Activated CD4-positive, alpha-beta T cell treated with anti-CD3 and anti-CD28 coated beads for 36 hours (primary cell): ENCODE measurements around the gene CHCHD6. TPM values are rescaled to one million over a fixed set of nuclear protein-coding genes. Genes with fewer than 3 reads are reported as not detected.

Source experiments
- ATAC-seq: fragments of 200-7000 bp; cut with Tn5 transposase; one replicate; pipeline ENCODE4 v1.10.0; 2021; ENCODE audit warnings: mild to moderate bottlenecking, moderate library complexity
- CTCF ChIA-PET: fragments of 350-600 bp; sonication (Branson Sonifier 250); formaldehyde crosslinking; loops from one replicate; lab custom pipeline; 2021; ENCODE audit warnings: antibody characterized with exemption; lab: Charles Lee
- POLR2A ChIA-PET: fragments of 350-600 bp; sonication (Branson Sonifier 250); formaldehyde crosslinking; loops from one replicate; lab custom pipeline; 2021; ENCODE audit warnings: antibody characterized with exemption, inconsistent platforms; lab: Charles Lee
- DNase-seq: peaks from one replicate; pipeline ENCODE4 v3.0.0-alpha.2; 2020
- H3K27ac Mint-ChIP-seq: one replicate; pipeline ENCODE4 v1.8.0; 2021; ENCODE audit warnings: mixed read lengths
- H3K27me3 Mint-ChIP-seq: one replicate; pipeline ENCODE4 v1.8.0; 2021; ENCODE audit warnings: mixed read lengths
- H3K36me3 Mint-ChIP-seq: one replicate; pipeline ENCODE4 v1.8.0; 2021; ENCODE audit warnings: low read depth, mixed read lengths
- H3K4me1 Mint-ChIP-seq: one replicate; pipeline ENCODE4 v1.8.0; 2021; ENCODE audit warnings: mixed read lengths
- H3K4me3 Mint-ChIP-seq: one replicate; pipeline ENCODE4 v1.8.0; 2021; ENCODE audit warnings: mild to moderate bottlenecking, moderate library complexity, mixed read lengths
- H3K9me3 Mint-ChIP-seq: one replicate; pipeline ENCODE4 v1.8.0; 2021; ENCODE audit warnings: low read depth, mixed read lengths
- intact Hi-C, 2 experiments: fragments of 100-400 bp; cut with DNase I in 1 of 2; cut with micrococcal nuclease in 1 of 2; formaldehyde crosslinking; loops; one replicate each; pipeline versions ENCODE4 v1.14.2 to v1.15.1; 2022 to 2024; cut with DNase I, micrococcal nuclease
- total RNA-seq, 2 experiments: library from RNA; stranded (reverse); gene quantifications; one replicate each; pipeline ENCODE4 v1.2.3, GENCODE V29; 2021

CHCHD6 gene
- total RNA-seq, 2 experiments from 2014 or later, result 17.1 to 17.7 TPM

DNA sequence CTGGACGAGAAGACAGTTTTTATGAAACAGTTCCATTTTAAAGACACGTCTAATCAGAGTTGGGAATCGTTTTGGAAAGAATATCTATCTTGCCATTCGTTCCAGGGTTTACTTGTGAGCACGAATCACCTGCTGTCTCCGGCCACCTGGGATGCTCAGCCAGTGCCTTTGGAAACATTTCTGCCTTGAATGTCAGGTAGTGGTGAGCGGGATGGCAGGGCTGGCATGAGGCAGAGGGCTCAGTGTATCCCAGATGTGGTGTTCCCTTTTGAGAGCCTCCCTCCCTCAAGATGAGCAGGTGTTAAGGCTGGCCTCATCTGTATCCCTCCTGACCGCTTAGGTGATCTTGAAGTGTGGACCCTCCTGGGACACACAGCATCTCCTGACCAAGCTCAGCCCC is 231.0 kb downstream of the CHCHD6 start:
- Mint-ChIP-seq H3K27me3 (no peaks in the 10 kb centered on the region), H3K4me1 (no peaks in the 10 kb centered on the region), H3K9me3 (no peaks in the 10 kb centered on the region), H3K4me3 (no peak overlapping the region), H3K36me3 (no peaks in the 10 kb centered on the region), H3K27ac (no peak overlapping the region)
- ChIA-PET CTCF (no interaction called here), POLR2A (no interaction called here)
- DNase-seq (no peak), ATAC-seq (no peak)
- intact Hi-C loops, result no loop called here

- ATAC-seq, result no peak
- intact Hi-C loops, result no loop called here
These were observed 231.9 kb downstream of the CHCHD6 start for GRCh38 chr3:126935756-126936509.

DNA sequence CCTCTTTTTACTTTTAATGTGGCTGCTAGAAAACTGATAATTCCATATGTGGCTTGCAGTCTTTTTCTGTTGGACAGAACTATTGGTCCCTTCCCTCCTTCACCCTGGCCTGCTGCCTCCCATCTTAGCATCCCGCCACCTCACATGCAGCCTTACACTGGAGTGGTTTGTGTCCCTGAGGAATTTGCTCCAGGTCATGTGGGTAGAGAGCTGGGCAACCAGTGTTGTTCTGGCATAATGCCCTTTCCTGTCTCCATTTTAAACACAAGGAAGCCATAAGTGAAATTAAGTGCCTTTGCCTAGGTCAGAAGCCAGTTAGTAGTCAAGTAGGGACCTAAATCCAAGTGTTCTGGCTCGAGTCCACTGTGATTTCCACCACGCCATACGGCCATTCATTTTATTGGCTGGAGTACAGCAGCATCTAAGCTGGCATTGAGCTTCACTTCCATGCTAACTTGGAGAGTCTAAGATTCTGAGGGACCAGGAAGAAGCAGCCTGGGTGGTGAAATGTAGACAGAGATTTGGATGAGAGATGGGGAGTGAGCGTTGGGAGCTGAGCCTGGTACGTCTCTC is 232.9 kb downstream of the CHCHD6 start:
- Mint-ChIP-seq H3K9me3 (no peaks in the 10 kb centered on the region), H3K4me3 (no peak overlapping the region), H3K4me1 (no peaks in the 10 kb centered on the region), H3K27ac (no peak overlapping the region), H3K36me3 (no peaks in the 10 kb centered on the region), H3K27me3 (no peaks in the 10 kb centered on the region)
- intact Hi-C loops, result no loop called here
- POLR2A ChIA-PET, result no interaction called here
- CTCF ChIA-PET, result no interaction called here
- no peak for ATAC-seq
- no peak for DNase-seq

More at GRCh38 chr3:126935756-126936509, 231.9 kb downstream of the CHCHD6 start:
- Mint-ChIP-seq H3K4me1 (no peaks in the 10 kb centered on the region), H3K9me3 (no peaks in the 10 kb centered on the region), H3K4me3 (no peak overlapping the region), H3K27ac (no peak overlapping the region), H3K36me3 (no peaks in the 10 kb centered on the region), H3K27me3 (no peaks in the 10 kb centered on the region)
- POLR2A ChIA-PET, result no interaction called here
- no peak for DNase-seq
- CTCF ChIA-PET, result interaction anchor here (1.4 kb wide), 1 partner anchor 8 kb away, joined by 3 read pairs; no protein-coding TSS in a partner anchor

GRCh38 chr3:126937533-126937932 is 233.5 kb downstream of the CHCHD6 start:
- Mint-ChIP-seq H3K36me3 (no peaks in the 10 kb centered on the region), H3K9me3 (no peaks in the 10 kb centered on the region), H3K4me1 (no peaks in the 10 kb centered on the region), H3K27me3 (no peaks in the 10 kb centered on the region), H3K4me3 (no peak overlapping the region), H3K27ac (no peak overlapping the region)
- POLR2A ChIA-PET, result no interaction called here
- no peak for ATAC-seq
- CTCF ChIA-PET, result no interaction called here
- DNase-seq, result no peak
- intact Hi-C loops, result no loop called here

GRCh38 chr3:126937973-126938372 is 233.9 kb downstream of the CHCHD6 start:
- Mint-ChIP-seq H3K27ac (no peak overlapping the region), H3K9me3 (no peaks in the 10 kb centered on the region)
- CTCF ChIA-PET, result no interaction called here

DNA sequence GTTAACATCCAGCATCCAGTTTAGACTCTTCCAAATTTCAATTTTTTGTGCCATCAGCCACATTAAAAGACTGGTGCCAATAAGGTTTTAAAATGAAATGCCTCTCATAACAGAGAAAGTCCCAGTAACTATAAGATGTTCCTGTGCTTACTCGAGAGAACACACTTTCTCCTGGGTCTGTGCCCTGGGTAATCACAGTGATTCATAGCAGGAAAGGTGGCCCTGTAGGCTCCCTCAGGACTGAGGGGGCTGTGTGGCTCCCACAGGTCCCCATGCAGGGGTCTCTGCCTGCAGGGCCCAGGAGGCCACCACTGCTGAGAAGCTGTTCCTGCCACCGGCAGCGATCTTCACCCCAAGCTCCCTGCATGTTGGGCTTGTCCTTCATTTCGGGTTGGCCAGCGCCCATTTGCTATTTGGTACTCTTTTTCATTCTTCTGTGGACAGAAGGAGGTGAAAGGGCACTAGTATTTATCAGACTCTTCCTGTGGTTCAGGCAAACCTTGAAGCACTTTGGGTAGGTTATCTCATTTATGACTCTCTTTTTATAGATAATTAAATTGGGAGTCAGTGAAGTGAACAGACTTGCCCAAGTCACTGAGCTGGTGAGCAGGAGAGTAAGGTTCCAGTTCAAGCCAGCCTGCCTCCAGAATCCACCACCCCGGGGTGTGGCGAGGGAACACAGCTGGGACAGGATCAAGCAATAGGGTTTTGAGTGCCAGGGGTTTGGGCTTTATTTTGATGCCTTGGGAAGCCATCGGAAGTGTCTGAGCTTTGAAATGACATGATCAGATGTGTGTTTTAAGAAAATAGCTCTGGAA is 234.7 kb downstream of the CHCHD6 start:
- Mint-ChIP-seq H3K27ac (no peak overlapping the region), H3K9me3 (no peaks in the 10 kb centered on the region), H3K27me3 (no peaks in the 10 kb centered on the region), H3K4me1 (no peaks in the 10 kb centered on the region), H3K4me3 (no peak overlapping the region), H3K36me3 (no peaks in the 10 kb centered on the region)
- ATAC-seq (no peak), DNase-seq (no peak)
- intact Hi-C loops, result no loop called here
- POLR2A ChIA-PET, result no interaction called here
- CTCF ChIA-PET, result no interaction called here

More at GRCh38 chr3:126937973-126938372, 233.9 kb downstream of the CHCHD6 start:
- intact Hi-C loops, result no loop called here
- no peak for ATAC-seq
- Mint-ChIP-seq H3K4me3 (no peak overlapping the region), H3K4me1 (no peaks in the 10 kb centered on the region), H3K36me3 (no peaks in the 10 kb centered on the region), H3K27me3 (no peaks in the 10 kb centered on the region)
- POLR2A ChIA-PET, result no interaction called here
- DNase-seq, result no peak

GRCh38 chr3:126939338-126939718 is 235.3 kb downstream of the CHCHD6 start:
- Mint-ChIP-seq H3K27ac (no peak overlapping the region), H3K4me3 (no peak overlapping the region), H3K9me3 (no peaks in the 10 kb centered on the region), H3K4me1 (no peaks in the 10 kb centered on the region), H3K27me3 (no peaks in the 10 kb centered on the region), H3K36me3 (no peaks in the 10 kb centered on the region)
- no peak for ATAC-seq
- ChIA-PET POLR2A (no interaction called here), CTCF (no interaction called here)
- no peak for DNase-seq
- intact Hi-C loops, result no loop called here

- Mint-ChIP-seq H3K27me3 (no peaks in the 10 kb centered on the region), H3K27ac (no peak overlapping the region), H3K4me1 (no peaks in the 10 kb centered on the region), H3K4me3 (no peak overlapping the region), H3K36me3 (no peaks in the 10 kb centered on the region), H3K9me3 (no peaks in the 10 kb centered on the region)
- intact Hi-C loops, result no loop called here
- ATAC-seq, result no peak
- ChIA-PET CTCF (no interaction called here), POLR2A (no interaction called here)
- no peak for DNase-seq
These were observed 235.7 kb downstream of the CHCHD6 start for GRCh38 chr3:126939733-126940132.

DNA sequence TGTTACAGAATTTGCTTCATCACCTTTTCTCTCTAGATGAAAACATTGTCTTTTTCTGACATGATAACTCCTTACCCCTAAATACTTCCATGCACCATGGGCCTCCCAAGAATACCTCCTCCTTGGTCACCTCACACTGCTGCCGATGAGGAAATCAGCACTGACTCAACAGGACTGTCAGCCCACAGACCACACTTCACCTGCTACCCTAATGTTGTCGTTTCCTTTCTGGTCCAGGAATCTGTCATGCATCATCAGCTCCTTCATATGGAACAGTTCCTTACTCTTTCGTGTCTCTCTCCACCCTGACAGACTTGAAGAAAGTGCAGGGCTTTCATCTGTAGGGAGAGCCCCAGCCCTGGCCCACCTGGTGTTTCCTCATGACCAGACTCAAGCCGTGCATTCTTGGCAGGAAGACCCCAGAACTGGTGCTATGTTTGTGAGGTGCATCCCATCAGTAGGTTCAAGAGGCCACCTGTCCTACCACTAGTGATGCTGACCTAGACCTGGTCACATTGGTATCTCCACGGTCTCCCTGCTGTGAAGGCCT is 237.8 kb downstream of the CHCHD6 start:
- DNase-seq, result no peak
- no peaks in the 10 kb centered on the region for H3K9me3 Mint-ChIP-seq
- H3K27me3 Mint-ChIP-seq, result no peaks in the 10 kb centered on the region
- CTCF ChIA-PET, result no interaction called here
- no peaks in the 10 kb centered on the region for H3K4me1 Mint-ChIP-seq
- POLR2A ChIA-PET, result no interaction called here
- intact Hi-C loops, result no loop called here
- no peak overlapping the region for H3K27ac Mint-ChIP-seq
- no peak overlapping the region for H3K4me3 Mint-ChIP-seq
- no peak for ATAC-seq
- no peaks in the 10 kb centered on the region for H3K36me3 Mint-ChIP-seq

DNA sequence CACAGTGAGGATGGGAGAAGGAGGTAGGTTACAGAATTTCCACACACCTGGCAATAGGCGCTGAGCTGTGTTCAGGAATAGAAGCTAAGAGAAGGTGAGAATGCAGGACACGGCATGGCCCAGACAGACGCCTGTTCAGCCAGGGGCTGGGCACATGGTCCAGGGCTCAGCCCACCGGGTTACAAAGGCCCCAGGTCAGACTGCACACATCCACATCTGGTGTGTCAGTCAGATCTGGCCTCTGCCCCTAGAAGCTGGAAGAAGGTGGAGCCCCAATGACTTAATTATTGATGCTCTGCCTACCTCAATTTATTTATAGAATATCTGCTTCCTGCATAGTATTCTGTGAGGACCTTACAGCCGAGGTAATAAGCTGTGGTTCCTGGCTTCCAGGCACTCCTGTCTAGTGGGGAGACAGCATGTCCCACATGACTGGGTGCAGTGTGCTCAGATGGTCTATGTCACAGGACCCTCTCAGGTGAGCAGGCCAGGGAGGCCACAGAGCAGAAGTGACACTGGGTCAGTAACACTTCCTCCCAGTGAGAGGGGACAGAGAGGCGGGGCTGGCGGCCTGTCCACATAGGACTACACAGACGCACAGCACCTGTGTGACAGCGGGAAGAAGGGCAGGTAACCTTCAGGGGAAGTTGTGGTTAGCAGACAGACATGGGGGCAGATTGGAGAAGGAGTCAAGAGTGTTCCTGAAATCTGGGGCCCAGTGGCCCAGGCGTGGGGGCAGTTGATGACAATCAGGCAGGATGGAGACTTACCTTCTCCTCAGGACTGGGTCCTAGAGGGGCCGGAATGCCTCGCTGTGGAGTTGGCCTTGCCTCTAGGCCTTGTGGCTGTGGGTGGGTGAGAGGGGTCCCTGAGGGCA is 240.3 kb downstream of the CHCHD6 start:
- no peaks in the 10 kb centered on the region for H3K27me3 Mint-ChIP-seq
- H3K4me3 Mint-ChIP-seq, result no peak overlapping the region
- intact Hi-C loops, result no loop called here
- ATAC-seq, result no peak
- POLR2A ChIA-PET, result no interaction called here
- peaks cover 4% of the 10 kb centered on the region for H3K4me1 Mint-ChIP-seq
- H3K27ac Mint-ChIP-seq, result no peak overlapping the region
- peaks cover 2% of the 10 kb centered on the region for H3K36me3 Mint-ChIP-seq
- CTCF ChIA-PET, result no interaction called here
- no peak for DNase-seq
- no peaks in the 10 kb centered on the region for H3K9me3 Mint-ChIP-seq

GRCh38 chr3:126945171-126945721 is 241.2 kb downstream of the CHCHD6 start:
- Mint-ChIP-seq H3K27me3 (no peaks in the 10 kb centered on the region), H3K9me3 (no peaks in the 10 kb centered on the region), H3K4me3 (no peak overlapping the region), H3K4me1 (peaks cover 4% of the 10 kb centered on the region), H3K27ac (no peak overlapping the region), H3K36me3 (peaks cover 2% of the 10 kb centered on the region)
- no peak for DNase-seq
- CTCF ChIA-PET, result no interaction called here
- intact Hi-C loops, result no loop called here
- ATAC-seq, result no peak
- POLR2A ChIA-PET, result no interaction called here
